HEK293 (cell line): ENCODE measurements around the gene BCR.
A peak's percentile ranks its signal among the peaks of the same experiment; 100 is the strongest.

Experiments used
- CTCF ChIA-PET: fragments of 350-600 bp; formaldehyde crosslinking; extraction: SDS; loops from one replicate; lab custom pipeline; 2021; ENCODE audit warnings: antibody characterized with exemption; lab: Yijun Ruan, JAX
- POLR2A ChIA-PET: fragments of 300-600 bp; formaldehyde crosslinking; extraction: SDS; loops from one replicate; lab custom pipeline; 2020; ENCODE audit warnings: antibody characterized with exemption, inconsistent platforms; lab: Yijun Ruan, JAX
- H3K27ac ChIP-seq: fragments of 200-500 bp; sonication (Bioruptor generic); 2 replicates; pipeline ENCODE4 v1.5.1; 2014; ENCODE audit warnings: low read depth, low read length, control low read depth, inconsistent platforms; ENCODE audit errors: extremely low read depth
- H3K36me3 ChIP-seq, 2 experiments: fragments of 200-500 bp in 1 of 2; sonication (Bioruptor generic) in 1 of 2; 1 replicate in 1 of 2; 2 replicates in 1 of 2; pipeline ENCODE4 v1.5.1; 2014 to 2017; ENCODE audit warnings: inconsistent platforms in 2 of 2, low read length in 2 of 2; ENCODE audit not compliant: control insufficient read depth in 2 of 2, insufficient read depth in 1 of 2
- H3K4me1 ChIP-seq: fragments of 200-500 bp; sonication (Bioruptor generic); 2 replicates; pipeline ENCODE4 v1.5.1; 2014; ENCODE audit warnings: mild to moderate bottlenecking, low read length, inconsistent platforms; ENCODE audit not compliant: control insufficient read depth, insufficient read depth
- H3K4me3 ChIP-seq: 2 replicates; pipeline ENCODE4 v1.5.1; 2011; ENCODE audit warnings: low read depth, mild to moderate bottlenecking, control low read depth, low read length, moderate library complexity
- H3K9me3 ChIP-seq: fragments of 200-500 bp; sonication (Bioruptor generic); 2 replicates; pipeline ENCODE4 v1.5.1; 2014; ENCODE audit warnings: low read depth, low read length, inconsistent platforms; ENCODE audit not compliant: control insufficient read depth, insufficient read depth
- ATF2 ChIP-seq: fragments of 450-650 bp; formaldehyde crosslinking; IDR thresholded peaks from 2 replicates; pipeline ENCODE4 v1.5.1; 2016; ENCODE audit warnings: missing biosample characterization, missing genetic modification characterization, low read depth
- GLIS1 ChIP-seq: fragments of 450-650 bp; formaldehyde crosslinking; IDR thresholded peaks from 2 replicates; pipeline ENCODE4 v1.5.1; 2016; ENCODE audit warnings: missing biosample characterization, missing genetic modification characterization
- HOXD13 ChIP-seq: sonication (generic); formaldehyde crosslinking; IDR thresholded peaks from 2 replicates; pipeline ENCODE4 v1.8.0; 2022; ENCODE audit warnings: missing genetic modification reagents, borderline replicate concordance
- KLF17 ChIP-seq: fragments of 450-650 bp; formaldehyde crosslinking; IDR thresholded peaks from 2 replicates; pipeline ENCODE4 v1.5.1; 2016; ENCODE audit warnings: missing biosample characterization, missing genetic modification characterization
- PATZ1 ChIP-seq: fragments of 450-650 bp; formaldehyde crosslinking; IDR thresholded peaks from 2 replicates; pipeline ENCODE4 v1.5.1; 2016; ENCODE audit warnings: missing biosample characterization, missing genetic modification characterization
- PRDM10 ChIP-seq: fragments of 450-650 bp; formaldehyde crosslinking; IDR thresholded peaks from 2 replicates; pipeline ENCODE4 v1.5.1; 2016; ENCODE audit warnings: missing biosample characterization, missing genetic modification characterization
- SCRT2 ChIP-seq: fragments of 450-650 bp; formaldehyde crosslinking; IDR thresholded peaks from 2 replicates; pipeline ENCODE4 v1.5.1; 2016; ENCODE audit warnings: missing biosample characterization, missing genetic modification characterization
- SETDB1 ChIP-seq: IDR thresholded peaks from one replicate; pipeline ENCODE4 v1.6.1; 2017; ENCODE audit warnings: mild to moderate bottlenecking, low read length, moderate library complexity, mixed read lengths; ENCODE audit not compliant: insufficient read length
- SP2 ChIP-seq: fragments of 450-650 bp; formaldehyde crosslinking; IDR thresholded peaks from 2 replicates; pipeline ENCODE4 v1.5.1; 2016; ENCODE audit warnings: missing biosample characterization, missing genetic modification characterization
- ZBTB17 ChIP-seq: fragments of 450-650 bp; formaldehyde crosslinking; IDR thresholded peaks from 2 replicates; pipeline ENCODE4 v1.5.1; 2016; ENCODE audit warnings: missing biosample characterization, missing genetic modification characterization
- ZBTB48 ChIP-seq: fragments of 450-650 bp; formaldehyde crosslinking; IDR thresholded peaks from 2 replicates; pipeline ENCODE4 v1.5.1; 2016; ENCODE audit warnings: missing biosample characterization, missing genetic modification characterization
- ZBTB8A ChIP-seq: fragments of 450-650 bp; formaldehyde crosslinking; IDR thresholded peaks from 2 replicates; pipeline ENCODE4 v1.5.1; 2016; ENCODE audit warnings: missing biosample characterization, missing genetic modification characterization
- ZIC2 ChIP-seq: fragments of 450-650 bp; formaldehyde crosslinking; IDR thresholded peaks from 2 replicates; pipeline ENCODE4 v1.5.1; 2016; ENCODE audit warnings: missing biosample characterization, missing genetic modification characterization
- ZNF266 ChIP-seq: fragments of 450-650 bp; formaldehyde crosslinking; IDR thresholded peaks from 2 replicates; pipeline ENCODE4 v1.5.1; 2016; ENCODE audit warnings: missing biosample characterization, missing genetic modification characterization, low read depth
- ZNF548 ChIP-seq: fragments of 450-650 bp; formaldehyde crosslinking; IDR thresholded peaks from 2 replicates; pipeline ENCODE4 v1.5.1; 2016; ENCODE audit warnings: missing biosample characterization, missing genetic modification characterization
- ZNF843 ChIP-seq: fragments of 450-650 bp; formaldehyde crosslinking; IDR thresholded peaks from 2 replicates; pipeline ENCODE4 v1.5.1; 2016; ENCODE audit warnings: missing biosample characterization, missing genetic modification characterization

Gene BCR

GRCh38 chr22:23241562-23242472 lies 61.5 kb downstream of the BCR start:
- Histone ChIP-seq H3K4me1 (no peaks in the 10 kb centered on the region), H3K27ac (no peak overlapping the region)
- CTCF ChIA-PET: interaction anchor here (1.1 to 1.3 kb wide), 4 partner anchors 8 to 77 kb away, joined by 3 to 5 read pairs (median 4); no protein-coding TSS in a partner anchor
- TF ChIP-seq PRDM10 (tag by site-specific recombination) (peak; percentile 91), SP2 (tag by site-specific recombination) (no peak), SCRT2 (no peak), ZNF843 (no peak)
- TF ChIP-seq, all 188 proteins: peak for 1
- peaks cover 0 to 7% of the 10 kb centered on the region in 2 experiments; a peak in 1 of 3 replicates for H3K36me3 ChIP-seq
- no peak overlapping the region for H3K4me3 ChIP-seq
- H3K9me3 ChIP-seq: no peaks in the 10 kb centered on the region
- POLR2A ChIA-PET: interaction anchor here (1.0 kb wide), 1 partner anchor 40 kb away, joined by 3 read pairs; no protein-coding TSS in a partner anchor

- no peaks in the 10 kb centered on the region for H3K9me3 ChIP-seq
- H3K36me3 ChIP-seq: peaks cover 0 to 7% of the 10 kb centered on the region in 2 experiments; a peak in 1 of 3 replicates
- POLR2A ChIA-PET: interaction anchor here (0.6 to 1.0 kb wide), 3 partner anchors 10 to 318 kb away, joined by 3 read pairs; no protein-coding TSS in a partner anchor
- no peak for TF ChIP-seq ATF2 (tag by site-specific recombination)
- peak; percentile 93 for TF ChIP-seq ZIC2 (tag by site-specific recombination)
- TF ChIP-seq ZBTB8A (tag by site-specific recombination): peak; percentile 58
- 0 out of 2 replicates have a peak, but pooled peaks have one; percentile 30 for TF ChIP-seq ZBTB17 (tag by site-specific recombination)
- TF ChIP-seq HOXD13 (CRISPR knock-in tag): no peak
- TF ChIP-seq KLF17 (tag by site-specific recombination): 0 out of 2 replicates have a peak, but pooled peaks have one; percentile 20
- TF ChIP-seq PATZ1 (tag by site-specific recombination): peak; percentile 43; the same call in 1 of the 2 replicates
- TF ChIP-seq SETDB1: no peak
- peak; percentile 70 for TF ChIP-seq GLIS1 (tag by site-specific recombination)
- TF ChIP-seq ZBTB48 (tag by site-specific recombination): peak; percentile 13; the same call in 1 of the 2 replicates
- peak; percentile 87 for TF ChIP-seq ZNF548 (tag by site-specific recombination)
- no peak for TF ChIP-seq ZNF266 (tag by site-specific recombination)
- H3K27ac ChIP-seq: no peak overlapping the region; the same call in 1 of the 2 replicates
- H3K4me3 ChIP-seq: no peak overlapping the region
- H3K4me1 ChIP-seq: no peaks in the 10 kb centered on the region
- CTCF ChIA-PET: interaction anchor here (0.9 to 1.3 kb wide), 6 partner anchors 8 to 77 kb away, joined by 3 to 11 read pairs (median 4); no protein-coding TSS in a partner anchor
Measured at GRCh38 chr22:23242473-23243001, 62.2 kb downstream of the BCR start.
